BJ (cell line): ENCODE results near the gene AFF3. TPM values are rescaled to one million over a fixed set of nuclear protein-coding genes. Genes with fewer than 3 reads are reported as not detected.

Source experiments
- CTCF ChIA-PET: fragments of 350-600 bp; formaldehyde crosslinking; extraction: SDS; loops from one replicate; lab custom pipeline; 2021; ENCODE audit warnings: antibody characterized with exemption, inconsistent platforms; lab: Yijun Ruan, JAX
- POLR2A ChIA-PET: fragments of 300-600 bp; sonication (Branson Sonifier 250); formaldehyde crosslinking; extraction: SDS; loops from one replicate; lab custom pipeline; 2021; ENCODE audit warnings: antibody characterized with exemption; lab: Charles Lee
- DNase-seq: peaks from one replicate; pipeline ENCODE4 v3.0.0-alpha.2; 2011; ENCODE audit warnings: low read depth
- H3K27me3 ChIP-seq: 2 replicates; pipeline ENCODE4 v1.6.0; 2011; ENCODE audit warnings: low read length; ENCODE audit not compliant: control insufficient read depth, insufficient read depth
- H3K36me3 ChIP-seq: 2 replicates; pipeline ENCODE4 v1.5.1; 2011; ENCODE audit warnings: low read length; ENCODE audit not compliant: control insufficient read depth, insufficient read depth
- H3K4me3 ChIP-seq: 2 replicates; pipeline ENCODE4 v1.5.1; 2011; ENCODE audit warnings: low read depth, mild to moderate bottlenecking, control low read depth, low read length
- CTCF ChIP-seq: IDR thresholded peaks from 2 replicates; pipeline ENCODE4 v1.5.1; 2011; ENCODE audit warnings: low read depth, mild to moderate bottlenecking, control low read depth, inconsistent platforms, low read length, moderate library complexity; ENCODE audit not compliant: insufficient read depth
- polyA plus RNA-seq: library from polyadenylated mRNA; depleted of rRNA; stranded (reverse); fragments of >200 nt; gene quantifications from 2 replicates; pipeline ENCODE4 v1.2.3, GENCODE V29; 2011

Gene AFF3
- polyA plus RNA-seq, 1 experiment = 11.5 TPM

- no peak for TF ChIP-seq CTCF
- Histone ChIP-seq H3K27me3 (no peaks in the 10 kb centered on the region), H3K36me3 (no peaks in the 10 kb centered on the region), H3K4me3 (no peak overlapping the region)
- no peak for DNase-seq
- POLR2A ChIA-PET = no interaction called here
- CTCF ChIA-PET = interaction anchor here (0.6 to 2.4 kb wide), 4 partner anchors 10 to 40 kb away, joined by 3 to 9 read pairs (median 4); no protein-coding TSS in a partner anchor
Measured at GRCh38 chr2:99840831-99841230, 301.6 kb downstream of the AFF3 start.

DNA sequence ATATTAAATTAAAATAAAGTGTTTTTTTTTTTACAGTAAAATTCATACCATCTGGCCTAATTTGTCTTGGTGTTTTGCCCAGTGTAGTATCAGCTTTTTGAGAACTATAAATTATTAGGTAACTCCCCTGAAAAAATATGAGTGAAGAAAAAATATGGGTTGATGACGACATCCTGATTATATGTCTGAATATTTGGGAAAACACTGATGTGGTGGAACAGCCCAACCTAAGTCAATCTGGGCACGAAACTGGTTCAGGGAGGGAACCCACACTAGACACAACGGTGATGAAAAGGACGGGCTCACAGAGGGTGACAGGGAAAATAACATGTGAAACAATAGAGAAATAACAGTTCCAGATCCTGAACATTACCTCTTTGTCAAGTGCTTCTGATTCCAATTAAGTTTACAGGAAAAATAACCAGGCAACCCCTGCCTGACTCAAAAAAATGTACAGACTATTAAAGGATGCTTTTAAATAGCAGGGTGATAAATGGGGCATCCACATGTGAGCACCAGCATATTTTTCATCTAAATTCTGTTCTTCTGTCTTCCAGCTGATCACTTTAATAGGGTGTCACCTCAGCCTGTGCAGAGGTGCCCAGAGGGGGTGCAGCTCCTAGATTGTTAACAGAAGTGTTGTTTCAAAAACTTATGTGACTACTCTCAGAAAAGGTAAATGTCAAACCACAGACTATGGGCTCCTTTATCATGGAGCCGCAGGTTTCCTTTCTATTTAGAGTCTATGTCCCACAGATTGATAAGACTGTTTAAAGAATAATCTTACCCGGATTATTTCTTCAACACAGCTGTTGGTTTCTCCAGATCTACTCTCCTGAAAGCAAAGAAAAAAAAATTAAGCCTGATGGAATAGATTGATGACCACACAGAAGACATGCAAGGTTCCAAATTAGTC is 305.4 kb downstream of the AFF3 start:
- Histone ChIP-seq H3K4me3 (no peak overlapping the region), H3K27me3 (no peaks in the 10 kb centered on the region), H3K36me3 (no peaks in the 10 kb centered on the region)
- DNase-seq = no peak
- CTCF ChIA-PET = interaction anchor here (0.6 kb wide), 1 partner anchor 364 kb away, joined by 3 read pairs; no protein-coding TSS in a partner anchor
- TF ChIP-seq CTCF = no peak
- POLR2A ChIA-PET = no interaction called here

GRCh38 chr2:99834426-99834825 is 308.0 kb downstream of the AFF3 start:
- ChIA-PET CTCF (no interaction called here), POLR2A (no interaction called here)
- TF ChIP-seq CTCF = no peak
- DNase-seq = no peak
- Histone ChIP-seq H3K36me3 (no peaks in the 10 kb centered on the region), H3K4me3 (no peak overlapping the region), H3K27me3 (no peaks in the 10 kb centered on the region)

- DNase-seq = no peak
- no peak for TF ChIP-seq CTCF
- CTCF ChIA-PET = no interaction called here
- Histone ChIP-seq H3K4me3 (no peak overlapping the region), H3K36me3 (no peaks in the 10 kb centered on the region), H3K27me3 (no peaks in the 10 kb centered on the region)
- POLR2A ChIA-PET = no interaction called here
Measured at GRCh38 chr2:99833586-99834201, 308.7 kb downstream of the AFF3 start.

GRCh38 chr2:99832926-99833325 is 309.5 kb downstream of the AFF3 start:
- CTCF ChIA-PET = no interaction called here
- Histone ChIP-seq H3K36me3 (no peaks in the 10 kb centered on the region), H3K4me3 (no peak overlapping the region), H3K27me3 (no peaks in the 10 kb centered on the region)
- no peak for DNase-seq
- POLR2A ChIA-PET = no interaction called here
- no peak for TF ChIP-seq CTCF
